Panc1 (cell line): Measurements from ENCODE around the gene UVSSA. TPM values are rescaled to one million over a fixed set of nuclear protein-coding genes. Genes with fewer than 3 reads are reported as not detected.

Experiments
- ATAC-seq: fragments of 200-7000 bp; cut with Tn5 transposase; 2 replicates; pipeline ENCODE4 v1.9.1; 2020; ENCODE audit warnings: mild to moderate bottlenecking, moderate library complexity
- BruUV-seq: library from RNA; stranded (reverse); fragments of 400-500 nt; replicated peaks from 2 replicates; lab custom pipeline; 2021; lab: Mats Ljungman, UMichigan
- CTCF ChIA-PET: fragments of 300-600 bp; sonication (Branson Sonifier 250); formaldehyde crosslinking; loops from one replicate; lab custom pipeline; 2022; ENCODE audit warnings: antibody characterized with exemption; lab: Charles Lee
- POLR2A ChIA-PET: fragments of 300-600 bp; sonication (Branson Sonifier 250); formaldehyde crosslinking; loops from one replicate; lab custom pipeline; 2022; ENCODE audit warnings: antibody characterized with exemption; lab: Charles Lee
- DNase-seq: peaks from one replicate; pipeline ENCODE4 v3.0.0-alpha.2; 2010; ENCODE audit warnings: low read depth, low spot score
- H3K27ac ChIP-seq: 2 replicates; pipeline ENCODE4 v1.5.1; 2011; ENCODE audit warnings: mild to moderate bottlenecking, low read length, inconsistent platforms
- H3K27me3 ChIP-seq: fragments of 200-500 bp; sonication (Bioruptor generic); 2 replicates; pipeline ENCODE4 v1.6.0; 2014; ENCODE audit warnings: low read length, inconsistent platforms; ENCODE audit not compliant: control insufficient read depth, insufficient read depth
- H3K36me3 ChIP-seq: fragments of 200-500 bp; sonication (Bioruptor generic); 2 replicates; pipeline ENCODE4 v1.5.1; 2014; ENCODE audit warnings: inconsistent platforms, mild to moderate bottlenecking, low read length, moderate library complexity; ENCODE audit not compliant: control insufficient read depth, insufficient read depth
- H3K4me1 ChIP-seq: 2 replicates; pipeline ENCODE4 v1.5.1; 2011; ENCODE audit warnings: inconsistent platforms, mild to moderate bottlenecking, low read length, moderate library complexity; ENCODE audit not compliant: control insufficient read depth, insufficient read depth
- H3K4me3 ChIP-seq, 2 experiments: 2 replicates each; pipeline ENCODE4 v1.5.1; 2011 to 2012; ENCODE audit warnings: low read depth in 2 of 2, low read length in 2 of 2, mild to moderate bottlenecking in 2 of 2, inconsistent platforms in 1 of 2, moderate library complexity in 1 of 2
- H3K9me3 ChIP-seq: fragments of 200-500 bp; sonication (Bioruptor generic); 2 replicates; pipeline ENCODE4 v1.5.1; 2014; ENCODE audit warnings: low read depth, mild to moderate bottlenecking, inconsistent platforms, low read length, moderate library complexity; ENCODE audit not compliant: control insufficient read depth, insufficient read depth
- CTCF ChIP-seq: fragments of 450-650 bp; IDR thresholded peaks from 2 replicates; pipeline ENCODE4 v1.5.1; 2017; ENCODE audit warnings: mild to moderate bottlenecking
- POLR2AphosphoS5 ChIP-seq: IDR thresholded peaks from 2 replicates; pipeline ENCODE4 v1.6.1; 2012; ENCODE audit warnings: mild to moderate bottlenecking, low read depth, low read length, moderate library complexity
- REST ChIP-seq, 2 experiments: IDR thresholded peaks; 2 replicates each; pipeline ENCODE4 v1.6.1; 2011 to 2012; ENCODE audit warnings: low read depth in 2 of 2, control low read depth in 1 of 2, low read length in 1 of 2, mild to moderate bottlenecking in 1 of 2, moderate library complexity in 1 of 2; ENCODE audit not compliant: insufficient read depth in 1 of 2
- SIN3A ChIP-seq: IDR thresholded peaks from 2 replicates; pipeline ENCODE4 v1.6.1; 2012; ENCODE audit warnings: low read depth, mild to moderate bottlenecking, low read length, moderate library complexity, borderline replicate concordance; ENCODE audit not compliant: insufficient read depth
- TCF7L2 ChIP-seq: IDR thresholded peaks from 2 replicates; pipeline ENCODE4 v1.6.1; 2011; ENCODE audit warnings: mild to moderate bottlenecking, low read depth, low read length, inconsistent platforms
- in situ Hi-C: cut with HindIII; loops from 2 replicates; pipeline ENCODE4 v1.10.0; 2016; ENCODE audit warnings: low sequenced_read_pairs, low pct_unique_long_range_greater_than_20kb
- intact Hi-C: fragments of 100-400 bp; cut with micrococcal nuclease; formaldehyde crosslinking; loops from one replicate; pipeline ENCODE4 v1.10.0; 2022; ENCODE audit not compliant: unreplicated experiment
- total RNA-seq: library from RNA; stranded (reverse); gene quantifications from one replicate; pipeline ENCODE4 v1.2.1, GENCODE V29; 2021; ENCODE audit not compliant: unreplicated experiment

The UVSSA gene
- total RNA-seq, 1 experiment from 2014 or later, result 23.4 TPM

GRCh38 chr4:1402021-1402515 lies 55.1 kb downstream of the UVSSA start:
- TF ChIP-seq TCF7L2 (no peak), SIN3A (no peak), REST (IDR thresholded peaks at IDR 0.05; ENCODE audit: insufficient read depth in 1 of 2, low read depth in 2 of 2, low read length in 1 of 2) (no peak), POLR2AphosphoS5 (no peak), CTCF (no peak)
- Histone ChIP-seq H3K27me3 (no peaks in the 10 kb centered on the region), H3K9me3 (no peaks in the 10 kb centered on the region), H3K4me3 (no peak overlapping the region), H3K36me3 (no peaks in the 10 kb centered on the region), H3K4me1 (no peaks in the 10 kb centered on the region), H3K27ac (no peak overlapping the region)
- ATAC-seq (no peak), DNase-seq (no peak)
- no TSS peak for BruUV-seq
- CTCF ChIA-PET, result interaction anchor here (0.6 kb wide), 1 partner anchor 23 kb away, joined by 3 read pairs; no protein-coding TSS in a partner anchor
- POLR2A ChIA-PET, result interaction anchor here (0.6 kb wide), 1 partner anchor 100 kb away, joined by 7 read pairs; no protein-coding TSS in a partner anchor
- in situ Hi-C loops (no loop called here), intact Hi-C loops (no loop called here)

- in situ Hi-C loops (no loop called here), intact Hi-C loops (no loop called here)
- no peak overlapping the region for H3K27ac ChIP-seq
- POLR2A ChIA-PET, result no interaction called here
- no peak for TF ChIP-seq REST (IDR thresholded peaks at IDR 0.05; ENCODE audit: insufficient read depth in 1 of 2, low read depth in 2 of 2, low read length in 1 of 2)
- no peak for TF ChIP-seq POLR2AphosphoS5
- TF ChIP-seq TCF7L2, result no peak
- TF ChIP-seq CTCF, result no peak
- no peak for TF ChIP-seq SIN3A
- no TSS peak for BruUV-seq
- H3K27me3 ChIP-seq, result no peaks in the 10 kb centered on the region
- no peaks in the 10 kb centered on the region for H3K36me3 ChIP-seq
- ATAC-seq (no peak), DNase-seq (no peak)
- H3K9me3 ChIP-seq, result no peaks in the 10 kb centered on the region
- no peak overlapping the region for H3K4me3 ChIP-seq
- CTCF ChIA-PET, result no interaction called here
- no peaks in the 10 kb centered on the region for H3K4me1 ChIP-seq
Observed at GRCh38 chr4:1402516-1403091, 55.6 kb downstream of the UVSSA start.
